Suppressor macrophage treated with lipopolysaccharide for 1 hour (primary cell): ENCODE results near the gene SNRPD3.
A peak's percentile ranks its signal among the peaks of the same experiment; 100 is the strongest.

Source experiments
- DNase-seq, 3 donors: peaks; one replicate each; pipeline ENCODE4 v3.0.0-alpha.2; 2020 to 2022

The SNRPD3 gene

DNA sequence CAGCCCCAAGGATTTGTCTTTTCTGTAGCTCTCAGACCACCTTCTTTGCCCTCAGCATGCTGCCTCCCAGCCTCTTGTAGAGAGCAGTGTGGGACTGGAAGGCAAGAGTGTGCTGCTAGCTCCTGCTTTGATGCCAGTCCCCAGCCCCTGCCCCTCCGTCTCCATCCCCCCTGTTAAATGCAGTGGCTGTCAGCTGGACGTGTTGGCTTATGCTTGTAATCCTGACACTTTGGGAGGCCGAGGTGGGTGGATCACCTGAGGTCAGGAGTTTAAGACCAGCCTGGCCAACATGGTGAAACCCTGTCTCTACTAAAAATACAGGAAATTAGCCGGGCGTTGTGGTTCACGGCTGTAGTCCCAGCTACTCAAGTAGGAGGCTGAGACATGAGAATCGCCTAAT lies 15.5 kb downstream of the SNRPD3 start:
- no peak for DNase-seq

DNA sequence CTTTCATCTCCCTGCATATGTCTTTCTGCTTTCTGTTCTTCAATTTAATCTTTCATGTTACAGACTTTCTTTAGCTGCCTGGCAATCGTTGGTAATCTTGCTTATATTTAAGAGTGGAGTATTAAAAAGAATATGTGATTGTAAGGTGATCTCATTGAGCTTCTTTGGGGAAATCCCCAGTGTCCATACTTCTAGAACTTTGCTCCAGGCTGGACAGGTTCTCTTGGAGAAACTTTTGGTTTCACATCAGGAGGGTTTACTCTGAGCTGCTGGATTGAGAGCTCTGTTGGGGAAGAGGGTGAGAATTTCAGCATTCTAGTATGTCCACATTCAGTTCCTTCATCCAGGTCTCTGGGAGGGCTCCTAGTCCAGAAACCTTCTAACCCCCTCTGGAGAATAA lies 21.0 kb downstream of the SNRPD3 start:
- DNase-seq, result peak; percentile 18 to 40 (median 29)

DNA sequence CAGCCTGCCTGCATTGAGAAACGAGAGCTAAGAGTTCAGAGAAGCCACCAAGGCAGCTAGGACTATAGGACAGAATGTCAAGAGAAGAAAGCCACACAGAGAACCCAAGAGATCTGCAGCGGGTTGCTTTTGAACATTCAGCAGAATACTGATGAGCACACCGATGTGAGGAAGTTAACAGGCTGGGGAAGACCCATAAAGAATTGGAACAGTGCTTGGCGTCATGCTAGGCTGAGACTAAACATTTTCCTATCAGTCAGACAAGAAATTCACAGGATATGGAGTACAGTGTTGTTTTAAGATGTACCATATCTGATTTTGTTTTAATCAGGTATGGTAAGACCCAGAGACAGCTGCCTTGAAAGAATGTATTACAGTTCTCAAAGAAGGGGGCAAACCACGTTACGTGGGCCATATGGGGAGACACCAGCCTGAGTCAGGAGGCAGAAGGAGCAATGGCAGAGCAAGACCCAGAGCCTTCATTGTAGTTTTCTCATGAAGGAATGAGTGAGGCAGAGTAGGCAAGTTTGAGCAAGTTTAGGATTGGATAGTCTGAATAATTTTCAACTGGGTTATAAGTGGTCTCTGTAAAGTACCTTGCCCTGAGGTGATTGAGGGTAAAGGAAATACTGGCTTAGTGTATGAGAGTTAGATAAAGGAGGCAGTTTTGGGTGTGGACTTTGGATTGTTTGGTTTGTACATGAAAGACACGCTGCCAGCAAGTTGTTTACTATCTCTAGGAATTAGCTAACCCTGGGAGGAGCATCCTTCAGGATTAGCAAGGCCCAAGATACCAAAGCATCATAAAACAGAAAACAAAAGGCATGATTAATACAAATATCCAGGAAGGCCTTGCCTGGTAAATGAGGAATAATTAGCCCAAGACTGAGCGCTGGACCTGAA lies 22.8 kb downstream of the SNRPD3 start:
- peak in 1 of 3 donors; percentile 9 for DNase-seq

DNA sequence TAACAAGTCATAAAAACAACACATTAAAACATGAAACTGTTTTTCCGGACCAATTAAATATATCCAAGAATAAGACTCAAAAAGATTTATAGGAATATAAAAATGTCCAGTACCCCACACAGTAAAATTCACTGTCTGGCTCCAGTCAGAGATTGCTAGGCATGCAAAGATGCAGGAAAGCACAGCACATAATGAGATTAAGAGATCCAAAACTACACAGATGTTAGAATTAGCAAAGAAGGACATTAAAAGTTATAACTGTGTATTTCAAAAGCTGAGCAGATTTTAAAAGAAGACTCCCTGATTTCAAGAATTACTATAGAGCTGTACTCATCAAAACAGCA lies 23.4 kb downstream of the SNRPD3 start:
- no peak for DNase-seq

DNA sequence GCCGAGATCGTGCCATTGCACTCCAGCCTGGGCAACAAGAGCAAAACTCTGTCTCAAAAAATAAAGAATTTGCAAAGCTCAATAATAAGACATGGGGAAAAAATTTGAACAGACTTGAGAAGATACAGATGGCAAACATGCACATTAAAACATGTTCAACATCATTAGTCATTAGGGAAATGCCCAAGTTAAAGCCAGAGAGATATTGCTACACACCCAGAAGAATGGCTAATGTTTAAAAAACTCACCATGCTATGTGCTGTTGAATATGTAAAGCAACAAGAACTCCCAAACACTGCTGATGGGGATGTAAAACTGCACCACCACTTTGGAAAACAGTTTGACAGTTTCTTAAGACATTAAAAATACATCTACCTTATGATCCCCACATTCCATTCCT lies 24.5 kb downstream of the SNRPD3 start:
- DNase-seq, result peak; percentile 35 to 65 (median 63)

DNA sequence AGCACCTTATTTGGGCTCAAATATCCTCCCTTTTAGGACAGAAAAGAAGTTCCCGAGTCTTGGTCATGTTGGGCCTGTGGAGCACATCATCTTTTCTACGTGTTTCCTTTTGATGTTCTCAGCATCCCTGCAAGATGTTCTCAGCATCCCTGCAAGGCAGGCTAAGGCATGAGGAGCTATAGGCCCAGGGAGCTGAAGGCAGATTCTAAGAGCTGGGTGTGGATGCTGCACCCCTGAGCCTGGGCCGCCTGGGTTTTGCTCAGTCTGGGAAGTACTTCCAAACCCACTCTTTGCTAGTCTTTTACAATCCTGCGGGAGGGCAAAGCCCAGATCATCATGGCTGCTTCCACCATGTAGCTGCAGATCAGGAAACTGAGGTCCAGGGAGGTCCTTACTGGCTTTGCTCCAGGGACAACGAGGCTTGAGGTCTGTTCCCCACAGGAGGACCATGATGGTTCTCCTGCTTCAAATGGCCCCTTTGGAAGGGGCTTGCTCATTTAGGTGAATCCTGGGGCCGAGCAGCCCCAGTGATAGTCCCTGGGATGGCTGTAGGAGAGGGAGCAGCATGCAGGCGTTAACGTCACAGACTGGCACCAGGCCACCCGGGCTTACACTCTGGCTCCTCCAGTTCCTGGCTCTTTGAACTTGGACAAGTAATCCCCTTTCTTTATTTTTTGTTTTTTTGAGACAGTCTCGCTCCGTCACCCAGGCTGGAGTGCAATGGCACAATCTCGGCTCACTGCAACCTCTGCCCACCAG lies 26.4 kb downstream of the SNRPD3 start:
- no peak for DNase-seq

DNA sequence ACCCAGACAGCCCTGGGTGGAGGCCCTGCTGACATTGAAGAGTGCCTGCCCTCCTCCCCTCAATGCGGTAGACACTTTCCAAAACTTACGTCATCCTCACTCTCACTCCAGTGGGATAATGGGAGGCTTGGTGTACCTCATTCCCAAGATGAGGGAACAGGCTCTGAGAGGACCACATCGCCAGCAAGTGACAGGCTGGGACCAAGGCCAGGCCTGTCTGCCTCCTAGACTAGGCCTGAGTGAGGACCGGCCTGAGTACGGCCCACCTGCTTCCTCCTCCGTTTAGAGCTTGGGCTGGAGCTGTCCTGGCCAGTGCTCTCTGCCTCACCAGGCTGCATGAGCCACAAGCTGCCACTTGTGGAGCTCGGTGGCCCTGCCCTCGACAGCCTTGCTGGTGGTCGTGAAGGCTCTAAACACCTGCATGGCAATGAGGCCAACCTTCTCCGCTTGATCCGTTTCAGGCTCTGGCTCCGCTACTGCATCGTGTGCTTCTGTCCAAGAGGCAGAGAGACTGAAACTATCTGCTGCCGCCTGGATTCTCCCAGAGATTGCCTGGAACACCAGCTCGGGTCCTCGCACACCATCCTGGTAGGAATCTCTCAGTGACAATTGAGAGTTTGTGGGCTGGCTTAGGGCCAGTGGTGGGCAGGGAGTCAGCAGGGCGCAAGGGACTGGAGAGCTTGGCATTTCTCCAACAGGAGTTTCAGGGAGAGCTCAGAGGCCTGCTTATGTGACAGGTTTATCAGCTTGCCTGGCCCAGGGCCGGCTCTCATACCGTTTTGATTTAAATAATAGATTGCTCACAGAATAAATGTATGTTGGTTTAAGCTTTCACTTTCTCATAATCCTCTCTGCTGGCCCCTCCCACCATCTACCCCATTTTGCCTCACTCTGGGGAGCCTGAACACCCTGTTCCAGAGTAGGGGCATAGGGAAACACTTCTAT lies 27.7 kb downstream of the SNRPD3 start:
- DNase-seq, result no peak

DNA sequence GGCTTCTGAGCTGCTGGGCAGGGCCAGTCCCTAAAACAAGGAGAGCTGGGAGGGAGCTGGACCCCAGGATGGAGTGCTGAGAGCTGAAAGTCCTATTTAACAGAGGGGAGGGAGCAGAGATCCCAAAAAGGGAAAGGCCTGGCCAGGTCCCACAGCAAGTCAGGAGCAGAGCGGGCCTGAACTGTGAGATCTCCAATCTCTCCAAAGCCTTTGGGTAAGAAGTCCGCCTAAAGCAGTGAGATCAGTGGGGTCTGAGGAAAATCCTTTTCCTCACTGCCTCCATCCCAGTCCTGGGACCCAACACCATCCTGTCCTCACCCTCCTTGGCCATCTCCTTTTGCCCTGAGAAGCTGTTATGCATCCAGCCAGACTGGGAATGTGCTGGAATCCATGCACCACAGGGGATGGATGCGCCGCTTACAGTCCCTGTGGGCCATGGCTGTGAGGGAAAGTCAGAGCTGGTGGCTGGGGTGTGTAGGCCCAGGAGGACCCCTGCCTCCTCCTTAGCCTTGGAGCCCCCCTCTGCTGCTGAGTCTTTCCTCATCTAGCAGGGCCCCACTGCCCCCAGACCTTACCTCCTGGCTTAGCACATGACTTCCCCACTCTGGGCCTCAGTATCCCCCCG lies 28.5 kb downstream of the SNRPD3 start:
- no peak for DNase-seq

DNA sequence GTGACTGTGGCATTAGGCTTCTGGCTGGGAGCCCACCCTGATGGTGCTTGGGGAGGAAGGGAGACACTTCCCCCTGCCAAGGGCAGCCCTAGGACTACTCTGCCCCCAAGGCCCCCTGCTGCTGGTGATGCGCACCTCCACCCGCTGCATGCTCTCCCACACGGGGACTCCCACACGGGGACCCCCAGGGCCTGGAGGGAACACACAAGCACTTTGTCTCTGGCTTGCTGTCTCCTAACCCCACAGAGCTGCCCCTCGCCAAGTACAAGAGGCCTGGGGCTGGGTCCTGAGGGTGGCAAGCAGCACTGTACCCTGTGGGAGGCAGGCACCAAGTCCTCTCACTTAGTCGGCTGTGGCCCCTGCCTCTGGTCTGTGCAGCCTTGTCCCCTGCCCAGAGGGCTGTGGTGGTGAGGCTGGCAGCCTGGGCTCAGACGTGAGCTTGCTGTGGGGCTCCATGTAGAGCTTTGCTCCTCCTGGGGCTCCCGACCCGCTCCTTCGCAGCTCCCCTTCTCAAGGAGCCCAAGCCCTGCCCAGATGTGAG lies 29.1 kb downstream of the SNRPD3 start:
- DNase-seq, result no peak

DNA sequence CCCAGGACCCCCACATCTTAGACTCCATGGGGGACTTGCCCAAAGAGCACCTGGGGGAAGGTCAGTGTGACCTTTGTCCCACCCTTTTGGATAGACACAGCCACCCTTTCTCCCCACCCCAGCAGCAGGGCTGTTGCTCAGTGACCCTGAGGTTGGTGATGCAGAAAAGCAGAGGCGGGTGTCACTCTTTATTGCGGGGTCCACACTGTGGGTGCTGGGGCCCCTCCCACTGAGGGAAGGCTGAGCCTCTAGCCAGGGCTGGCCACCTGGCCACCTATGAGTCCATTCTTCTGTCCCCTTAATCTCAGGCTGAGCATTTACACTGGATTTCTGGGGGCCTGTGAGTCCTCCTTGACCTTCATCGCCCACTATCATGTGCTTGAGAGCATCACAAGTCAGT lies 29.7 kb downstream of the SNRPD3 start:
- no peak for DNase-seq

DNA sequence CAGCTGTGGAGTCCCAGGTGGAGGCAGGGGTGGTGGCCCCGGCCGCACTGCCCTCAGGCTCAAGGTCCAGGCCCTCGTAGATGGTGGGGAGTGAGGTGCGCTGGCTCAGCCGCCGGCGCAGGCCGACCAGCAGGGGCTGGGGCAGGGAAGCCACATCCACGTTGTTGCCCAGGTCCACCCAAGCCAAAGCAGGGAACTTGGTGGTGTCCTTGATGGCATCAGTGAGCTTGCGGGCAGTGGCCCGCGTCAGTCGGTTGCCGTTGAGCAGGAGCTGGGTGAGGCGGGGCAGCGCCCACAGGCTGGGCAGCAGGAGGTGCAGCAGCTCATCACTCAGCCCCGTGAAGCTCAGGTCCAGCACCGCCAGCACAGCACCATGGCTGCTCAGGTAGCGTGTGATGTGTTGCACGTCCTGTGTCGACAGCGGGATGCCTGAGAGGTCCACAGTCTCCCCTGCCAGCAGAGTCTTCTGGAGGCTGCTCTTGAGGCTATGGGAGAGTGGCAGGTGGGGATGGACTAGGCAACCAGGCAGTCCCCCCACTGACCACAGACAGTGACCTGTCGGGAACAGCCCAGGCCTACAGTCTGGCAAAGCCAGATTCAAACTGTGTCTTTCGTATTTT lies 30.2 kb downstream of the SNRPD3 start:
- DNase-seq, result no peak

DNA sequence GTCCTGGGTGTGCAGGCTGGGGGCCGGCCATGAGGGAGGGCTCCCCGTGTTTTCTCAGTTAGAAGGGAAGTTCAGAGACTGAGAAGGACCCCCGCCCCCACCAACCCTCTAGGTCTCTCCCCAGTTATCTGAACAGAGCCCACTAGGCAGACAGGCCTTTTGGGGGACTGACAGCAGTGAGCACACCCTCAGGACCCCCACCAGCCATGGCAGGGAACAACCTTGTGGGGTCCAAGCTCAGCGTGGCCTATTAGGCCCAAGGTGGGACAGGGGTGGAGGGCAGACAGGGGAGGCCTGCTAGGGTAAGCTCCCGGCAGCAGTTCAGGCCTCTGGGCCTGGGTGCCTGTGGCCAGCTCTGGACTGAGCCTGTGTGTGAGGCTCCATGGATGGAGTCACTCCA lies 31.5 kb downstream of the SNRPD3 start:
- no peak for DNase-seq

DNA sequence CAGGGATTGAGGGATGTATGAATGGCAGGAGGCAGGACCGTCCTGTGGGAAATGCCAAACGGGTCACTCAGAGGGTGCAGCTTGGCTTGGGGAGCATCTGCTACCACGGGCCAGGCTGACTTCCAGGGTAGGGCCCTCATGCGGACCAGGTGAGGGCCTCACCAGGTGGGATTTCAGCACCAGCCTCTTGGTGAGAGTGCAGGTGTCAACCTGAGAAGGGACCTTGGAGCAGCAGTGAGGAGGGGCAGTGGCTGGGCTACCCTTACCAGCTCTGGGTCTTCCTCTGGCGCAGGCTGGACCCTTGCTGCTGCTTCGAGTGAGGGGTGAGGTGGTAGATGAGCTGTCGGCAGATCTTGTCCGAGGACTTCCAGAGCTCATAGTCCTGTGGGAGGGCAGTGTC lies 32.1 kb downstream of the SNRPD3 start:
- DNase-seq, result no peak

DNA sequence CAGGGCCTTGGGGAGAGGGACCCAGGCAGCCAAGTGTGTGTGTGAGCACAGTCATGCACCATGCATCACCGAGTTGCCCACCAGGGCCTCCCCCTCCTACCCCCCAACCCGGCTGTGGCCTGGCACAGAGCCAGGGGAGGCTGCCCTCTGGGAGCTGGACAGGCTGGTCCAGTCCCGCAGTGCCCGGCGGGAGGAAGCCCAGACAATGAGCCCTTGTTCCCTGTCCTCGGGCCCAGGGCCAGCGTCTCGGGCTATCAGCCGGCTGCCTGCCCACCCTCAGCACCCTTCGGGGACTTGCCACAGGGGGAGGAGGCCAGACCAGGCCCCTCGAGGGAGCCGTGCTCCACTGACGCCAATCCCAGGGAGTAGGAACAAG lies 32.6 kb downstream of the SNRPD3 start:
- no peak for DNase-seq

DNA sequence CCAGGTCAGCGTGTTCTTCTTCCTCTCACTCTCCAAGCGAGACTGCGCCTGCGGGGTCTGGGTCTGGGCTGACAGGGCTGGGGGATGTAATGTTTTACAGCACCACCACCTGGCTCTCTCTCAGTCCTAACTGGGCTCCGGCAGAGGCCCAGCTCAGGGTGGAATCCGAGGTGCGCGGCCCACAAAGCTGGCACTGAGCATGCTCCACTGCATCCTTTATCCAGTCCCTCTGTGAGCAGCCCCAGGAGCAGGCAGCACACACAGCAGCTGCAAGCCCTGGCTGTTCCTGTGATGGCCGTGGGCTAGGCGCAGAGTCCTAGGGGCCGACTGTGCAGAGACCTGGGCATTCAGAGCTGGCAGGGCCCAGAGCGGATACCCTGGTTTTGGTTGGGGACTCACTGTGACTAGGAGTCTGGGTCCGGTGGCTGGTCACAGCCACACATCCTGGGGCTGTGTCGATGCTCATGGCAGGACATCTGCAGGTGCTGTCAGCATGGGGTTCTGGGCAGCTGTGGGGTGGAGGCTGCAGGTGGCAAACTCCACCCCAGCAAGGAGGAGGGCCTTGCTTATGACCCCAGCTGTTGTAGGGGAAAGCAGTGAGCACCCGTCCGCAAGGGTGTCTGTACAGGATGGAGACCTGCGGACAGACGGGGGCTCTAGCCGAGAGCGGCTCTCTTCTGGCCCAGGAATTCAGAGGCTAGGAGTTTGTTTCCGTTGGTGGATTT lies 33.1 kb downstream of the SNRPD3 start:
- DNase-seq, result no peak

DNA sequence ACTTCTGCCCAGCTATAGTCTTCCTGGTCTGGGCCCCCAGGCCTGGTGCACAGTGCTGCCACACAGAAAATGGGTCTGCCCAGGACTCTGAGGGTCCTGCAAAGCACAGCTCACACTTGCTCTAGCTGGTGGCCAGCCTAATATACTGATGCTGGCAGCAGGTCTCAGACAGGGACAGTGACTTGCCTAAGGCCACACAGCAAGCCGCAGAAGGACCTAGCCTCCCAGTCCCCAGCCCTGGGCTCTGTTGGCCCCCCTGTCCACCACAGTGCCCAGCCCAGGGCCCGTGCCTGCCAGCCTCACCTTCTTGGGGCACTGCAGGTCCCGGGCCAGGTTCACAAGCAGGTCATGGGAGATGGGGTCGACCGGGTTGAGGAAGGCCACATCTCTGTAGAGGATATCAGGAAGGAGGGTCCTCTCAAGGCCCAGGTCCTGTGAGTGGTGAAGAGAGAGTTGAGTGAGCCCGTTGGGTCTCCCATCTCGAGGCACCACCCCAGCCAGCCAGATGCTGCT lies 33.8 kb downstream of the SNRPD3 start:
- DNase-seq, result no peak

DNA sequence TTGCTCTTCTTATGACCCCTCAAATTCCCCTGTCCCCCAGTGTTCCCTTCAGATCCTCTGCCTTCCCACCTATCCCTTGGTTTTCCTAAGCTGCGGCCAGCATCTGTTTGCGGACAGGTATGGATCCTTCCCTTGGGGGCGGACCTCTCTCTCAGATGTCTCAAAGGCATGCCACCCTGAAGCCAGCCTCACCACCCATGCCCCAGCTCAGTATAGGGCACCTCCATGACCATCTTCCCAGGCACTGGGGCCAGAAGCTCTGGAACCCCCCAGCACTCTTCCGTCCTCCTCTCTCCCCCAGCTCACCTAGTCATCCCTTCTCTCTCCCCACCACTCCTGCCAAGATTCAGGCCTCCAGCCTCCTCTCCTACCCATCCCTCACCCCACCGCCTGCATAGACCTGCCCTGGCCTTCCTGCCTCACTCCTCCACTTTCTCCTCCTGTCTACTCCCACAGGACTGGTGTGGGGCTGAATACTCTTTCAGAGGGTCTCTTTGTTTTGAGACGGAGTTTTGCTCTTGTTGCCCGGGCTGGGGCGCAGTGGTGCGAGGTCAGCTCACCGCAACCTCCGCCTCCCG lies 34.9 kb downstream of the SNRPD3 start:
- no peak for DNase-seq

DNA sequence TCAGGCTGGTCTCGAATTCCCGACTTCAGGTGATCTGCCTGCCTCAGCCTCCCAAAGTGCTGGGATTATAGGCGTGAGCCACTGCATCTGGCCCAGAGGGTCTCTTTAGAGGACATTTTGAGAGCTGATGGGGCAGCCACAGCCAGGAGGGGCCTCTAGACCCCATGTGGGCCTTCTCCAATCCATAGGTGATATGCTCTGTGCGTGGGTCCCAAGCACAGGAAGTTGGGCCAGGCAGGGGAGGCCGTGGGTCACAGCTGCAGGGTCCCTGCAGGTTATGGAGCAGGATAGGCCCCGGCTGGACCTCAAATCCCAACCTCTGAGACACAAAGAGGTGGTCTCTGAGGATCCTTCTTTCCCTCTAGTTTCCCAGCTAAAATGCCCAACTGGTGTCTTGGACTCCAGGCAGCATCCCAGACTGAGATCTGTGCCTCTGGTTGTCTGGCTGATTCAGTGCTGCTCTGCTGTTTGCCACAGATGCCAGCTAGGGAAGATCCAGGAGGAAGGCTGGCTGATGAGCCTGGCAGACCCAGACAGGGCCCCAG lies 35.6 kb downstream of the SNRPD3 start:
- DNase-seq, result no peak

DNA sequence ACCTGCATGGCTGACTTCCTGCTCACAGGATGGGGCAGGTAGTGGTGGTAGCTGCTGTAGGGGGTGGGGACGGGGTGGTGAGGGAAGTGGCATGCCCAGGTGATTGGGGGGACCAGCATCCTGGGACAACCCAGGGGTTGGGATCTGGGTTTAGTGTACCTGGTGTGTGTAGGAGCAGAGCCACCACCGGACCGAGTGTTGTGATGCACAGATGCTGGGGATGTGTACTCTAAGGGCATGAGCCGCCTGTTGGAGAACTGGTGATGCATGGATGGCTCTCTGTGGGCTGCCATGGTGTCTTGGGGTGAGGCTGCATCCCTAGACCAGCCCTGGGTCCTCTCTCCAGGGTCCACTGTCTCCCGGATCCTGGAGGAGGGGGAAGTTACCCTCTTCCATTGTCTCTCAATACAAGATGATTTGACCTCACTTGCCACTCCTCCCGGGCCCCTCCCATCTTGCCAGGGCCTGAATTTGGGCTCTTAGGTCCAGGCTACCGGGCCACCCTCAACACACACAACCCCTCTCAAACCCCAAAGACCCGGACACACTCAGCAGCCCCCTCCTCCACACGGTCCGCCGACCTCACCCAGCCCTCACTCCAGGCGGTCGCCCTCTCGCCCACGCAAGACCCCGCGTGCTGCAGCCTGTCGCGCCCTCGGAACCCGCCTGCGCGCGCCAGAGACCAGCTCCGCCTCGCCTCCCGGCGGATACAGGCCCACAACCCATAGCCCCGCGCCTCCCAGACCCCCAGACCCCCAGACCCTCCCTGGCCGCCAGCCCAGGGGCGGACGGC lies 36.5 kb downstream of the SNRPD3 start:
- peak in 2 of 3 donors; percentile 24 to 39 for DNase-seq
